CD4-positive, alpha-beta T cell treated with Interleukin-21 for 1 hour (primary cell): ENCODE results near the gene AKAP13.

Experiments
- DNase-seq: peaks from one replicate; pipeline ENCODE4 v3.0.0-alpha.2; 2020

AKAP13 gene

DNA sequence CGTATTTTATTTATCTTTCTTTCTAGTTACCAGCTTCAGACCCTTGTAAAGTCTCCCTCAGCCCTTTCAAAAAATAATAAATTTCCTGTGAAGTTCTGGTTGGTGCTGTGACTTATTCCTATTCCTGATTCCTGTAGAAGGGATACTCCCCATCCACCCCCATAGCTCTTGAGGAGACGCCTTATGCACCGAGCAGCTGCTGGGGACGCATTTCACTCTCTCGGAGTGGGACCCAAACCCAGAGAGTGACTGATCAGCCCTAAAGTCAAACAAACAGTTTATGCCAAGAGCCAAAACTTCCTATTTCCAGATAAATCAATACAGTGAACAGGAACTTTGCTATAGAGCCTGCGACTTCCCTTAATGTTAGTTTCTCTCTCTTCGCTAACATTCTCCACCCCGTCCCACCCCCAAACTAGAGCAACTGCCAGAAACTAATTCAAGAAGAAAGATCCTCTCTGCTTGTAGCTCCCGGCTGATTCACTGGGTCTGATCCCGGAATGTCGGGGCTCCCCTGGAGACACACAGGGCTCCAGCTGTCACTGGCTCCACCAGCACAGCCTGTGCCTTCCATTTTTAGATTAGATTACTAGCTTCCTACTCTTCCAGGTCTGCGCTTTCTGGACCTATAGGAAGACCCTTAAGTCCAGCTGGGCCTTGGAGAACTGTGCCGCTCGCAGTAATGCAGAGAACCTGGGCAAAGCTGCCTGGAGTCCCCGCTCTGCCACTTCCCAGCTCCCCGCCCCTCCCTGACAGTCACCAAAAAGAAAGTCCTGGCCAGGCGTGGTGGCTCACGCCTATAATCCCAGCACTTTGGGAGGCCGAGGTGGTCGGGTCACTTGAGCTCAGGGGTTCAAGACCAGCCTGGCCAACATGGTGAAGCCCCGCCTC is 369.1 kb downstream of the AKAP13 start:
- no peak for DNase-seq

- no peak for DNase-seq
Observed at GRCh38 chr15:85750319-85751290, 370.2 kb downstream of the AKAP13 start.

GRCh38 chr15:85751291-85752123 is 371.1 kb downstream of the AKAP13 start:
- DNase-seq, result peak; percentile 12

DNA sequence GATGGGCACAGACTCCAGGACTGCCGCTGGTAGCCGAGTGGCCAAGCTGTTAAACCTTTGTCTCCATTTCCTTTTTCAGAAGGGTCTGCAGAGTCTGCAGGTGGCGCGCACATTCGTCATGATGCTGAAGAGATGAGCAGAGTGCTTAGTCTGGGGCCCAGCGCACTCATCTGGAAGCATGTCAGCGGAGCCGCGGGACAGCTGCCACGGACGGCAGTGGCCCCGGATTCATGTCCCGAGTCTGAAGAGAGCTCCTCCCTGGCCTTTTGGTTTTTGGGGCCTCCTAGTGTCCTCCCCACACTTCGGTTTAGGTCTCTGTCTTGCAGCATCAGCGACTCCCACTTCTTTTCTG is 371.7 kb downstream of the AKAP13 start:
- DNase-seq, result no peak

GRCh38 chr15:85752491-85752961 is 372.1 kb downstream of the AKAP13 start:
- DNase-seq, result no peak

- no peak for DNase-seq
Observed at GRCh38 chr15:85753261-85753660, 372.9 kb downstream of the AKAP13 start.

DNA sequence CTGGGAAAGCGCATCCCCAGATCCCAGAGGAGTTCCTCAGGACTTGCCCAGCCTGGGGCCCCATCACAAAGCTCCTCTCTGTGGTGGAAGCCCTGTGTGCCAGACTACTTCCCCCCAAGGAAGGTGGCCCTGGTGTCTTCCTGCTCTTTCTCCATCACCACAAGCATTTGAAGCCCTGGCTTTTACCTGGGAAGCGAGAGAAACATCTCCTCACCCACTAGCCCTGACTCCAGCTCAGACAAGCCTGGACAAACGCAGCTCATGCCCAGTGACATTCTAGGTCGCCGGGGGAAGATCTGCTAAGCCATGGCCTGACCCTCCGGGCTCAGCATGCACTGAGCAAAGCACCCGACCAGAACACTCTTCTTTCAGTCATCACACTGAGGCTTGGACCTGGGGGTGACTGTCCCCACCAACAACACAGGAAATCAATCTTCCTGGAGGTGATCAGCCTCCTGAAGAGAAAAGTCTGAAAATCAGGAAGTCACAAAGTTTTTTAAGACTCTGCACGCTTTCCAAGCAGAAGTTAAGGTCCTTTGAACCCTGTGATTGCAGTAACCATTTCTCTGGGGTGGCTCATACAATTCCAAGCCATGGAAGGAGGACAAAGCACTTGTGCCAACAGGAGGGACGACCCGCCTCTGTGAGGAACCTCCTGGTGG is 373.5 kb downstream of the AKAP13 start:
- DNase-seq, result no peak

DNA sequence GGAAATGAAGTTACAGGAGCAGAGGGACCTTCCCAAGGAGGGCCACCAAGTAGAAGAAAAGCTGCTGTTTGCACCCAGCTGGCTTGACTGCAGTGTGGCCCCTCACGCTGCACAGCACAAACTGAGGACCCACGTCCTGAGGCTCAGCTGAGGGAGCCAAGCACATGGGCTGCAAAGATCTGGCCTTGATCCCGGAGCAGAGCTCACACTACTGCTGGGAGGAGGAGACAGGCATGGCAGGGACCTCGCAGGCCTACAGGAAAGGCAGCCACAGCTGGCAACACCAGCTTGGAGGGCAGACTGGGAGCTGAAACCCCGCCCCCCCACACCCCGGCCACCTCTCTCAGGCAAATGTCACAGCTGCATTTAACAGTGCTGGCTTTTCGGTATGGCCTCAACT is 374.6 kb downstream of the AKAP13 start:
- no peak for DNase-seq

DNA sequence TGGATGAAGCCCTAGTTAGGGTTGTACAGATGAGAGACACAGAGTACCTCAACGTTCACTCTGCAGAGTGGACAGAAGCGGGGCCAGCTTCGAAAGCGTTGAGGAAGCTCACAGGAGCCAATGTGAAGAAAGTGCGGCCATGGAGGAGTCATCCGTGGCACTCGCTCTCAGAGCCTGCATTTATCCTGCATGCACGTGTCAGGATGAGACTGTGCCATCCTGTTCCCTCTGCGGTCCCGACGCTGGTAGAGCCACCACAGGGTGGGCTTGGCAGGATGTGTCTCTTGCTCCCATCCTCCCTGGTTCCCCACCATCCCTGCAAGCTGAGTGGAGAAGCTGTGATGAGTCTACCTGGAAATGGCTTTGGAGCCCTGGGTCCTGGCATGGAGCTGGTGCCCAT is 375.1 kb downstream of the AKAP13 start:
- no peak for DNase-seq

GRCh38 chr15:85755942-85756341 is 375.5 kb downstream of the AKAP13 start:
- no peak for DNase-seq

GRCh38 chr15:85756411-85757072 is 376.1 kb downstream of the AKAP13 start:
- no peak for DNase-seq

GRCh38 chr15:85757073-85757938 is 376.9 kb downstream of the AKAP13 start:
- DNase-seq, result no peak

- DNase-seq, result no peak
Observed at GRCh38 chr15:85757939-85758654, 377.7 kb downstream of the AKAP13 start.

GRCh38 chr15:85758655-85758978 is 378.2 kb downstream of the AKAP13 start:
- no peak for DNase-seq

DNA sequence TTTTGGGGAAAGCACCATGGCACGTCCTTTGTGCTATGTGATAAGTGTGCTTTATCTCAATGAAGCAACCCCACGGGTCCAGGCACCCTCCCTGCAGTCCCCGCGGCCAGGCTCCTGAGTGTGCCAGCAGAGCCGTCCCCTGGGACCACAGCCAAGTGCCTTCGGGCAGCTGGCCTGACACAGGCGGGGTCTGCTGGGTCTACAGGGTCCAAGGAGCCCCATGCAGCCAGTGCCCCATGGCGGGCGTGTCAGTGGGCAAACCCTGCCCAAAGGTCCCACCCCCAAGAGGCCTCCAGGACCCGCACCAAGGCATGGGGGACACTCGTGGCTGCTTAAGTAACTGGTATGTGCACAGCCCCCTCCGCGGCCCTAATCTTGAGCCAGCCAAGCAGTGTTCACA is 379.0 kb downstream of the AKAP13 start:
- no peak for DNase-seq

GRCh38 chr15:85760049-85760448 is 379.6 kb downstream of the AKAP13 start:
- DNase-seq, result no peak

- DNase-seq, result no peak
Observed at GRCh38 chr15:85760531-85761371, 380.3 kb downstream of the AKAP13 start.

- no peak for DNase-seq
Observed at GRCh38 chr15:85761635-85762034, 381.2 kb downstream of the AKAP13 start.
